GM19043 (cell line): ENCODE results near the gene TASL.
A peak's percentile ranks its signal among the peaks of the same experiment; 100 is the strongest.
"Not testable (repeated sequence)": the region's sequence is repeated elsewhere in the genome, so short reads cannot be mapped to it uniquely, and the experiment has no call there.

Experiments
- ATAC-seq: cut with Tn5 transposase; IDR thresholded peaks from one replicate; pipeline ENCODE4 v1.9.1; 2021; ENCODE audit warnings: low read depth; ENCODE audit not compliant: unreplicated experiment

Gene TASL

GRCh38 chrX:30577362-30577991, at the start of gene TASL:
TSS of gene TASL (minus strand) at chrX:30577766. CDS start at chrX:30560355, 17,411 bp downstream.
- ATAC-seq: peak; percentile 76

GRCh38 chrX:30626402-30626801, 48.8 kb upstream of the TASL start:
- no peak for ATAC-seq

GRCh38 chrX:30622361-30622760, 44.8 kb upstream of the TASL start:
- no peak for ATAC-seq

GRCh38 chrX:30620980-30621618, 43.5 kb upstream of the TASL start:
- ATAC-seq: no peak

GRCh38 chrX:30620125-30620524, 42.6 kb upstream of the TASL start:
- no peak for ATAC-seq

GRCh38 chrX:30618160-30618765, 40.7 kb upstream of the TASL start:
- ATAC-seq: no peak

- ATAC-seq: no peak
Observed at GRCh38 chrX:30615229-30615628, 37.7 kb upstream of the TASL start.

GRCh38 chrX:30613721-30614120, 36.2 kb upstream of the TASL start:
- ATAC-seq: no peak

- no peak for ATAC-seq
Observed at GRCh38 chrX:30612250-30612655, 34.7 kb upstream of the TASL start.

GRCh38 chrX:30610026-30610425, 32.5 kb upstream of the TASL start:
- no peak for ATAC-seq

- ATAC-seq: no peak
Observed at GRCh38 chrX:30607155-30607554, 29.6 kb upstream of the TASL start.

GRCh38 chrX:30600269-30601176, 23.0 kb upstream of the TASL start:
- not testable (repeated sequence) for ATAC-seq

- ATAC-seq: peak; percentile 78
Observed at GRCh38 chrX:30597216-30598012, 19.8 kb upstream of the TASL start.

GRCh38 chrX:30593440-30594200, 16.1 kb upstream of the TASL start:
- ATAC-seq: peak; percentile 38

GRCh38 chrX:30592831-30593230, 15.3 kb upstream of the TASL start:
- no peak for ATAC-seq

GRCh38 chrX:30590368-30590767, 12.8 kb upstream of the TASL start:
- ATAC-seq: no peak

- ATAC-seq: peak; percentile 38
Observed at GRCh38 chrX:30589146-30589888, 11.8 kb upstream of the TASL start.

GRCh38 chrX:30586516-30586915, 8.9 kb upstream of the TASL start:
- no peak for ATAC-seq

GRCh38 chrX:30582664-30583063, 5.1 kb upstream of the TASL start:
- ATAC-seq: no peak
